Neural progenitor cell (in vitro differentiated cells): ENCODE data around the gene POU5F1.

ENCODE experiments used
- EZH2 ChIP-seq: fragments of 200-600 bp; sonication (generic); IDR thresholded peaks from 2 replicates; pipeline ENCODE4 v1.6.1; 2017; ENCODE audit warnings: antibody characterized with exemption, mild to moderate bottlenecking, moderate library complexity
- TF ChIP-seq, protein P1 (sequence below): fragments of 200-600 bp; sonication (generic); IDR thresholded peaks from 2 replicates; pipeline ENCODE4 v1.5.1; 2017; ENCODE audit warnings: antibody characterized with exemption, mild to moderate bottlenecking

DNA sequence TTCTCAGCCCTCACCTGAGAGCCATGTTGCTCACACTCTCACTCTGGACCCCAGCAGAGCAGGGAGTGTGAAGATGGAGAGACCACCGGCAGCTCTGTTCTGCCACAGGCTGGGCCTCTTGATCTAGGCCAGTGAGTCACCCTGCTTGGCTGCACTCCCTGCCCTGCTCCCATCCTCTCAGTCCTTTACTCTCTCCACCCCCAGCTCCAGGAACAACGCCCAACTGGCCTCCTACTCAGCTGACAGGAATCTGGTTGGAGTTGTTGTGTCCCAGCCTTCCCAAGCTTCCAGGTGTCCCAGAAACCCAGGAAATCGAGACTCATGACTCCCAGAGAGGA is 56.0 kb downstream of the POU5F1 start, which contains the start of gene PSORS1C1:
- TF ChIP-seq, protein P1, sequence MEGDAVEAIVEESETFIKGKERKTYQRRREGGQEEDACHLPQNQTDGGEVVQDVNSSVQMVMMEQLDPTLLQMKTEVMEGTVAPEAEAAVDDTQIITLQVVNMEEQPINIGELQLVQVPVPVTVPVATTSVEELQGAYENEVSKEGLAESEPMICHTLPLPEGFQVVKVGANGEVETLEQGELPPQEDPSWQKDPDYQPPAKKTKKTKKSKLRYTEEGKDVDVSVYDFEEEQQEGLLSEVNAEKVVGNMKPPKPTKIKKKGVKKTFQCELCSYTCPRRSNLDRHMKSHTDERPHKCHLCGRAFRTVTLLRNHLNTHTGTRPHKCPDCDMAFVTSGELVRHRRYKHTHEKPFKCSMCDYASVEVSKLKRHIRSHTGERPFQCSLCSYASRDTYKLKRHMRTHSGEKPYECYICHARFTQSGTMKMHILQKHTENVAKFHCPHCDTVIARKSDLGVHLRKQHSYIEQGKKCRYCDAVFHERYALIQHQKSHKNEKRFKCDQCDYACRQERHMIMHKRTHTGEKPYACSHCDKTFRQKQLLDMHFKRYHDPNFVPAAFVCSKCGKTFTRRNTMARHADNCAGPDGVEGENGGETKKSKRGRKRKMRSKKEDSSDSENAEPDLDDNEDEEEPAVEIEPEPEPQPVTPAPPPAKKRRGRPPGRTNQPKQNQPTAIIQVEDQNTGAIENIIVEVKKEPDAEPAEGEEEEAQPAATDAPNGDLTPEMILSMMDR = no peak
- TF ChIP-seq EZH2 = no peak
